ENCODE data around the gene ZBBX.
"Not testable (repeated sequence)": the region's sequence is repeated elsewhere in the genome, so short reads cannot be mapped to it uniquely, and the experiment has no call there.

Gene ZBBX

GRCh38 chr3:167380004-167380689 lies at the start of gene ZBBX:
Gene ZBBX, minus strand, starts transcription at chr3:167380297. Its CDS starts 7,396 bp downstream, at chr3:167372901.
- peak; percentile 30 for DNase-seq (ENCODE audit: low spot score)

DNA sequence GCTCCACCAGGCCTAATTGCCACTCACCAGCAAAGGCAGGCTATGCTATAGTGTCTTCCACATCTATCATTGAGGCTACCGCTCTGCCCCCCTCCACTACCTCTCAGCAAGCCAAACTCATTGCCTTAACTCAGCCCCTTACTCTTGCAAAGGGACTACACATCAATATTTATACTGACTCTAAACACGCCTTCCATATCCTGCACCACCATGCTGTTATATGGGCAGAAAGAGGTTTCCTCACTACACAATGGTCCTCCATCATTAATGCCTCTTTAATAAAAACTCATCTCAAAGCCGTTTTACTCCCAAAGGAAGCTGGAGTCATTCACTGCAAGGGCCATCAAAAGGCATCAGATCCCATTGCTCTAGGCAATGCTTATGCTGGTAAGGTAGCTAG lies 46.9 kb upstream of the ZBBX start:
- DNase-seq (ENCODE audit: low spot score): not testable (repeated sequence)

GRCh38 chr3:167422396-167422795 lies 42.3 kb upstream of the ZBBX start:
- not testable (repeated sequence) for DNase-seq (ENCODE audit: low spot score)

- DNase-seq (ENCODE audit: low spot score): no peak
Observed at GRCh38 chr3:167409611-167410010, 29.5 kb upstream of the ZBBX start.

DNA sequence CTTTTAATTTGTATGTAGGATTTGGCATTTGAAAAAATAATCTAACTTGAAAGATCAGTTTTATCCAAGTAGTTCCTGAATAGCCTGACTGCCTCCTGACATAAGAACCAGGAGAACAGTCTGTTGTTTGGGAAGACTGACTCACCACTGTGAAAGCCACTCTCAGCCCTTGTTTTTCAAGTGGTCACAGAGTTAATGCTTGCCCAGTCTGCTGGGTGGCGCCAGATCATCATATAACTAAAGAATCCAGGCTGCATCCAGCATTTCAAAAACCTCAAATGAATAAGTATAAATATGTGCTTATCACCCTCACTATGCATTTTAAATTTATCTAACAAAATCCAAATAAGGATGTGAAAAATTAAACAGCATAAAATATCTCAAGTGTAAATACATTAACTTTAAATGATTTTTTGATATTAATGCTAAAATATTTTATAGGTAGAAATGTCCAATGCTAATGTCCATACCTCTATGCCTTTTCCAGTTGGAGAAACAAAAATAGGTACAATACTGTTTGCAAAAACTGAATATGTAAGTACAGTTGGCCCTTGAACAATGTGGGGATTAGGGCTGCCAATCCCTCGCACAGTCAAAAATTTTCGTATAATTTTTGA lies 26.9 kb upstream of the ZBBX start:
- DNase-seq (ENCODE audit: low spot score): peak; percentile 2

GRCh38 chr3:167397826-167398225 lies 17.7 kb upstream of the ZBBX start:
- DNase-seq (ENCODE audit: low spot score): no peak

- DNase-seq (ENCODE audit: low spot score): no peak
Observed at GRCh38 chr3:167396075-167396474, 16.0 kb upstream of the ZBBX start.

GRCh38 chr3:167394003-167394402 lies 13.9 kb upstream of the ZBBX start:
- DNase-seq (ENCODE audit: low spot score): no peak

- no peak for DNase-seq (ENCODE audit: low spot score)
Observed at GRCh38 chr3:167382155-167382554, 2.1 kb upstream of the ZBBX start.

DNA sequence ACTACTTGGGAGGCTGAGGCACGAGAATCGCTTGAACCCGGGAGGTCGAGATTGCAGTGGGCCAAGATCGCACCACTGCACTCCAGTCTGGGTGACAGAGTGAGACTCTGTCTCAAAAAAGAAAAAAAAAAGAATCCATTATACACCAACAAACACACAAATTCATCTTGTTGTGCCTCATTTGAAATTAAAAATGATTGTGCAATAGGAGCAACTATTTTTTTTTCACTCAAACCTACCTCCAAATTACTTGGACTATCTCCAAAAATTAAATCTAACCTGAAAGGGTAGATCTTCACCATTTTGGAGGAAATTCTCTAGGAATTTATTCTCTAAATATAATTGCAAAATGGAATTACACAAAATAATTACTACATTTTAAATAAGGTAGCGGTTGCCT lies 4.6 kb downstream of the ZBBX start:
- DNase-seq (ENCODE audit: low spot score): no peak

DNA sequence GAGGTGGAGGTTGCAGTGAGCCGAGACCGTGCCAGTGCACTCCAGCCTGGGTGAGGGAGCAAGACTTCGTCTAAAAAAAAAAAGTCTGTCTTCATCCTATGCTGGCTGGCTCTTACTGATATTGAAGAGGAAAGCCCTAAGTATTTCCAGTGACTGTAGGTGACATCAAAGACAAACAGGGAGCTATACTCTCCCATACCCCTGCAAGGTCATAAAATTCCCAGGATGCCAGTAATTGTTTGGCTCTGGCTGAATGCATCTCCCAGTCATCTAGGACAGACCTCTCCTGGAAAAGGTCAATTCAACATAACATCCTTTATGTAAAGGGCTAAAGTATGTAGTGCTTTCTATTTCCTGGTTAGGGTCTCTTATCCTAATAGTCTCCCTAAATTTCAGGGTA lies 8.0 kb downstream of the ZBBX start:
- no peak for DNase-seq (ENCODE audit: low spot score)

DNA sequence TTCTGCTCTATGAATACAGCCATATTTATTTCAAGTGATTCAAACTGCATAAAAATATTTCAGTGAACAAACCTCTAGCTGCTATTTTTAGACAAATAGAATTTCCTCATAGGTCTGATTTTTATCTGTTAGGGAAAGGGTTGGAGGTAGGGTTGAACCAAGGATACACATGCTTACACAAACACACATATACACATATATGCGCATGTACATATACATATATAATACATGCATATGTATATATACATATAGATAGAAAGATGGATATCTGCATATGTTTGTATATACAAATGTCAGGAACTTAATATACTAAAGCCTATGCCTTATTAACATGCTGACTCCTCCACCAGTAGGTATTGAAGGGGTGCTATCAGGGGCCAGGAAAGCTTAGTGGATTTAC lies 18.1 kb downstream of the ZBBX start:
- DNase-seq (ENCODE audit: low spot score): no peak

GRCh38 chr3:167361306-167361705 lies 18.8 kb downstream of the ZBBX start:
- no peak for DNase-seq (ENCODE audit: low spot score)

GRCh38 chr3:167355446-167355845 lies 24.7 kb downstream of the ZBBX start:
- no peak for DNase-seq (ENCODE audit: low spot score)

- DNase-seq (ENCODE audit: low spot score): no peak
Observed at GRCh38 chr3:167354751-167355150, 25.3 kb downstream of the ZBBX start.

GRCh38 chr3:167350245-167350862 lies 29.7 kb downstream of the ZBBX start:
- peak; percentile 2 for DNase-seq (ENCODE audit: low spot score)

- DNase-seq (ENCODE audit: low spot score): no peak
Observed at GRCh38 chr3:167346171-167346570, 33.9 kb downstream of the ZBBX start.

GRCh38 chr3:167330993-167331785 lies 48.9 kb downstream of the ZBBX start:
- DNase-seq (ENCODE audit: low spot score): no peak

GRCh38 chr3:167323572-167323971 lies 56.5 kb downstream of the ZBBX start:
- DNase-seq (ENCODE audit: low spot score): no peak

DNA sequence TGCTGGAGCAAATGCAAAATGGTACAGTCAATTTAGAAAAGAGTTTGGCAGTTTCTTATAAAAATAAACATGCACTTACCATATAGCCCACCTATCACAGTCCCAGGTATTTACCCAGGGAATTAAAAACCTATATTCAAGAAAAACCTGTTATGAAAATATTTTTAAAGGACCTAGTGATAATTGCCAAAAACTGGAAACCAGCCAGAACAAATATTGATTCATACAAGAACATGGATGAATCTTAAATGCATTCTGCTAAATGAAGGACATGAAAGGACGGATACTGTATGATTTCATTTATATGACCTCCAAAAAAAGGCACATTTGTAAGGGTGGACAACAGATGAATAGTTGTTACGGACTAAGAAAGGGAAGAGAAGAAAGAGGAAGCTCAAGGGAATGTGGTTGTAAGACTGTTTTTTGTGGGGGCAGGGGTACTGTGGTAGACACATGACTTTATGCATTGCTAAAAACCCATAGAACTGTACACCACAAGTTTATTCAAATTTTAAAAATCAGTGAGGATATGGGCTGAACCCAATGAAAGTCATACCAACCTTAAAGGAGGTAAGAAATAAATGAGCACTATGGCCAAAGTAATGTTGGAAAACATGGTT lies 61.0 kb downstream of the ZBBX start:
- no peak for DNase-seq (ENCODE audit: low spot score)

DNA sequence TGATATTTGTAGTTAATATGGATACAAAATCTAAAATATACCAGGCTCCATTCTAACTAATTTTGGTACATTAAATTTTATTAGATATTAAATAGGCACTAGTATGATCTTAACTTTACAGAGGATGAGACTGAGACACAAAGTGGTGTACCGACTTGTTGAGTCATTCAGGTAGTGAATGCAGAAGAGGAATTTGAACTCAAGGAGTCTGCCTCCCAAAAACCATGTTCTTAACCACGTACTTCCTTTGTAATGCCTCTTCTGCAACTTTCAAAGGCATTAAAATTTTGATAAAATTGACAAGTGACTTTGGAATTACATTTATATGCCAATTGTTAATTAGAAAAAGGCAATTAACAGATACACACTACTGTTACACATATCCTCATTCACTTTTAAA lies 61.8 kb downstream of the ZBBX start:
- no peak for DNase-seq (ENCODE audit: low spot score)

DNA sequence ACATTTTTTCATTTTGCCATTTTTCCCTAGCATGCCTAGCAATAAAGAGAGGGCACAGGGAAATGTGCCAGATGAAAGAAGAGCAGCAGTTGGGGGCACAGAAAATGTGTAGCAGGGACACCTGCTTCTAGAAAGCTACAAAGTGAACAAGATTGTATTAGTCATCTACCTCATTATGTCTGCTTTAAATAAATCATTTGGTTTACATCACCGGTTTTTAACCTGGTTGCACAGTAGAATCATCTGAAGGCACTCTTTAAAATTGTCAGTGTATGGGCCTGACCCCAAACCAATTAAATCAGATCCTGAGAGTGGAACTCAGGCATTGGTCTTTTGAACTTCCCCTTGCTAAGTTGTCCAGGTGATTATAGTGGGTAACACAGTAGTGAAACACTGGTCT lies 73.8 kb downstream of the ZBBX start:
- DNase-seq (ENCODE audit: low spot score): no peak

Data from HuH-7 (cell line).